K562 (cell line): Measurements from ENCODE around the gene PSMB11. TPM values are rescaled to one million over a fixed set of nuclear protein-coding genes. Genes with fewer than 3 reads are reported as not detected.

Source experiments
- ARID2 ChIP-seq: fragments of 450-650 bp; IDR thresholded peaks from 2 replicates; pipeline ENCODE4 v1.6.1; 2017; ENCODE audit warnings: antibody characterized with exemption, mild to moderate bottlenecking
- HSF4 ChIP-seq: fragments of 250-450 bp; sonication (Bioruptor Pico); IDR thresholded peaks from 2 replicates; pipeline ENCODE4 v2.1.2; 2022; ENCODE audit warnings: mild to moderate bottlenecking, moderate library complexity, borderline replicate concordance
- MAFF ChIP-seq: IDR thresholded peaks from 2 replicates; pipeline ENCODE4 v1.6.1; 2012; ENCODE audit warnings: low read length, improper control_type of control experiment
- MYBL2 ChIP-seq, 2 experiments: fragments of 450-650 bp in 1 of 2; sonication (generic) in 1 of 2; formaldehyde crosslinking in 1 of 2; IDR thresholded peaks; 2 replicates each; pipeline versions ENCODE4 v1.6.1 to v1.8.1; 2017 to 2022; ENCODE audit warnings: borderline replicate concordance in 1 of 2, inconsistent platforms in 1 of 2, low read depth in 1 of 2, mild to moderate bottlenecking in 1 of 2, missing genetic modification reagents in 1 of 2, moderate library complexity in 1 of 2
- POU5F1 ChIP-seq: fragments of 150-350 bp; IDR thresholded peaks from 2 replicates; pipeline ENCODE4 v1.6.1; 2014; ENCODE audit warnings: borderline replicate concordance, low read length, low read depth, mild to moderate bottlenecking; ENCODE audit not compliant: partially characterized antibody
- PYGO2 ChIP-seq: fragments of 450-650 bp; IDR thresholded peaks from 2 replicates; pipeline ENCODE4 v1.6.1; 2016; ENCODE audit warnings: mild to moderate bottlenecking, missing genetic modification characterization, moderate library complexity, missing compliant biosample characterization
- SRSF3 ChIP-seq: fragments of 200-400 bp; formaldehyde crosslinking; IDR thresholded peaks from 2 replicates; pipeline ENCODE4 v1.6.1; 2016; ENCODE audit warnings: mild to moderate bottlenecking, low read length, moderate library complexity; ENCODE audit not compliant: insufficient read depth
- SRSF7 ChIP-seq: fragments of 200-400 bp; formaldehyde crosslinking; optimal IDR thresholded peaks from 2 replicates; pipeline ENCODE3; 2017; ENCODE audit warnings: mild to moderate bottlenecking, low read depth, low read length
- WHSC1 ChIP-seq: IDR thresholded peaks from one replicate; pipeline ENCODE4 v1.6.1; 2012; ENCODE audit warnings: low read length, control low read depth, inconsistent platforms
- ZNF311 ChIP-seq: fragments of 250-450 bp; sonication (Bioruptor Pico); IDR thresholded peaks from 2 replicates; pipeline ENCODE4 v1.4.0; 2020; ENCODE audit warnings: mild to moderate bottlenecking, moderate library complexity
- polyA plus RNA-seq, 8 experiments: library from polyadenylated mRNA; depleted of rRNA in 4 of 8; stranded (reverse) in 5 of 8; unstranded in 3 of 8; fragments of >200 nt; fragmentation: Nextera tagmentation in 2 of 8; fragmentation: Illumina TruSeq in 1 of 8; extraction: Ambion mirVana in 2 of 8; extraction: Trizol in 1 of 8; gene quantifications; 2 replicates each; pipeline versions ENCODE4 v1.2.1 to v1.2.3, GENCODE V29; 2011 to 2014; ENCODE audit warnings: inconsistent platforms in 1 of 8, missing spikeins in 1 of 8
- total RNA-seq, 7 experiments: library from RNA; depleted of rRNA in 6 of 7; stranded (reverse); fragments of >200 nt in 6 of 7; fragmentation: Illumina TruSeq in 2 of 7; extraction: Trizol in 2 of 7; gene quantifications; 2 replicates each; pipeline versions ENCODE4 v1.2.1 to v1.2.3, GENCODE V29; 2011 to 2021; ENCODE audit warnings: low replicate concordance in 1 of 7
- TF ChIP-seq, protein P1 (sequence below): fragments of 450-650 bp; formaldehyde crosslinking; IDR thresholded peaks from 2 replicates; pipeline ENCODE4 v1.4.0; 2020; ENCODE audit warnings: mild to moderate bottlenecking, moderate library complexity

Gene PSMB11
- total and polyA plus RNA-seq, 9 of the 15 experiments (the other 6 are each of a cell fraction or from before 2014, with no cell fraction given), result not detected

GRCh38 chr14:22997676-22998323 lies 44.2 kb upstream of the PSMB11 start (continued):
- TF ChIP-seq, protein P1, sequence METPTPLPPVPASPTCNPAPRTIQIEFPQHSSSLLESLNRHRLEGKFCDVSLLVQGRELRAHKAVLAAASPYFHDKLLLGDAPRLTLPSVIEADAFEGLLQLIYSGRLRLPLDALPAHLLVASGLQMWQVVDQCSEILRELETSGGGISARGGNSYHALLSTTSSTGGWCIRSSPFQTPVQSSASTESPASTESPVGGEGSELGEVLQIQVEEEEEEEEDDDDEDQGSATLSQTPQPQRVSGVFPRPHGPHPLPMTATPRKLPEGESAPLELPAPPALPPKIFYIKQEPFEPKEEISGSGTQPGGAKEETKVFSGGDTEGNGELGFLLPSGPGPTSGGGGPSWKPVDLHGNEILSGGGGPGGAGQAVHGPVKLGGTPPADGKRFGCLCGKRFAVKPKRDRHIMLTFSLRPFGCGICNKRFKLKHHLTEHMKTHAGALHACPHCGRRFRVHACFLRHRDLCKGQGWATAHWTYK (CRISPR knock-in tag), result no peak
- TF ChIP-seq POU5F1 (no peak), ARID2 (0 out of 2 replicates have a peak, but pooled peaks have one; percentile 10), PYGO2 (tag) (no peak), MAFF (no peak), ZNF311 (CRISPR knock-in tag) (no peak), MYBL2 (IDR thresholded peaks at IDR 0.05; ENCODE audit: low read depth) (no peak), MYBL2 (CRISPR knock-in tag; IDR thresholded peaks at IDR 0.05; ENCODE audit: borderline replicate concordance) (no peak), HSF4 (CRISPR knock-in tag) (no peak), SRSF7 (no peak), WHSC1 (no peak), SRSF3 (no peak)
